Spleen (tissue), 11 donors: ENCODE measurements around the gene POMP. TPM values are rescaled to one million over a fixed set of nuclear protein-coding genes. Genes with fewer than 3 reads are reported as not detected.

Experiments
- DNase-seq: peaks from one replicate; pipeline ENCODE4 v3.0.0-alpha.2; 2020
- H3K27ac ChIP-seq, 8 donors: fragments of 200-600 bp; sonication (generic) in 7 of 8; 1 replicate in 4 of 8; 2 replicates in 4 of 8; pipeline versions ENCODE4 v1.5.0 to v1.8.0; 2016 to 2021; ENCODE audit warnings: inconsistent platforms in 4 of 8, mild to moderate bottlenecking in 4 of 8, moderate library complexity in 1 of 8
- H3K27me3 ChIP-seq, 7 donors: fragments of 200-600 bp; sonication (generic) in 6 of 7; replicated peaks in 1 of 7; 1 replicate in 4 of 7; 2 replicates in 3 of 7; pipeline versions ENCODE4 v1.5.0 to v1.8.0; 2016 to 2021; ENCODE audit warnings: inconsistent platforms in 3 of 7, mild to moderate bottlenecking in 1 of 7
- H3K36me3 ChIP-seq, 6 donors: fragments of 200-600 bp; sonication (generic) in 5 of 6; 1 replicate in 4 of 6; 2 replicates in 2 of 6; pipeline versions ENCODE4 v1.5.0 to v1.8.0; 2016 to 2021; ENCODE audit warnings: inconsistent platforms in 2 of 6
- H3K4me1 ChIP-seq, 6 donors: fragments of 200-600 bp; sonication (generic) in 5 of 6; 1 replicate in 3 of 6; 2 replicates in 3 of 6; pipeline versions ENCODE4 v1.5.0 to v1.8.0; 2016 to 2021; ENCODE audit warnings: inconsistent platforms in 3 of 6
- H3K4me3 ChIP-seq, 8 donors: fragments of 200-600 bp; sonication (generic) in 7 of 8; 1 replicate in 4 of 8; 2 replicates in 4 of 8; pipeline versions ENCODE4 v1.5.0 to v1.8.0; 2016 to 2021; ENCODE audit warnings: inconsistent platforms in 4 of 8, mild to moderate bottlenecking in 4 of 8, moderate library complexity in 2 of 8
- H3K9me3 ChIP-seq, 8 donors: fragments of 200-600 bp; sonication (generic) in 7 of 8; 1 replicate in 4 of 8; 2 replicates in 4 of 8; pipeline versions ENCODE4 v1.5.0 to v1.8.0; 2016 to 2021; ENCODE audit warnings: inconsistent platforms in 4 of 8
- POLR2A ChIP-seq, 3 donors: fragments of 450-650 bp; IDR thresholded peaks; one replicate each; pipeline ENCODE4 v1.5.1; 2017; ENCODE audit warnings: antibody characterized with exemption in 3 of 3, mild to moderate bottlenecking in 1 of 3
- POLR2AphosphoS5 ChIP-seq, 3 donors: sonication (generic); formaldehyde crosslinking; IDR thresholded peaks; one replicate each; pipeline ENCODE4 v1.5.1; 2017; ENCODE audit warnings: antibody characterized with exemption in 3 of 3
- WGBS, 5 donors: extraction: QIAGEN DNeasy Blood & Tissue Kit in 3 of 5; methylation state at CpG; one replicate each; pipeline versions ENCODE4 v1.1.5 to v1.1.7; 2013 to 2018; 5-methylcytosine and 5-hydroxymethylcytosine counted together
- intact Hi-C: fragments of 100-400 bp; cut with DNase I; formaldehyde crosslinking; loops from one replicate; pipeline ENCODE4 v1.15.0; 2023; ENCODE audit warnings: low total_unique reads
- polyA plus RNA-seq, 3 donors: library from polyadenylated mRNA; stranded (reverse); fragments of 200-250 nt; gene quantifications; one replicate each; pipeline ENCODE4 v1.2.1, GENCODE V29; 2013
- total RNA-seq, 7 donors: library from RNA; depleted of rRNA in 3 of 7; stranded (reverse); fragments of >200 nt in 3 of 7; fragmentation: NEBNext Ultra II Directional in 4 of 7; extraction: Animal tissue kit (Norgen Biotek cat#: 25700) in 4 of 7; gene quantifications; one replicate each; pipeline versions ENCODE4 v1.1.0 to v1.2.1, GENCODE V29; 2016 to 2021
- TF ChIP-seq, protein P1 (sequence below), 11 experiments: fragments of 200-600 bp in 7 of 11; fragments of 450-650 bp in 4 of 11; sonication (generic) in 4 of 11; IDR thresholded peaks in 8 of 11; conservative IDR thresholded peaks in 3 of 11; 1 replicate in 7 of 11; 2 replicates in 4 of 11; pipeline versions ENCODE4 v1.4.0 to v1.8.0; 2016 to 2021; ENCODE audit warnings: antibody characterized with exemption in 11 of 11, inconsistent platforms in 4 of 11, mild to moderate bottlenecking in 1 of 11
- donor health status: healthy with polysubstance abuse.
- donor health status: DM: no; HTN: no; CAD: no; lungs with moderate emphysema.
- donor health status: DM: no; HTN: no; CAD: no.
- donor health status: Bipolar disorder and iron deficiency.
- donor health status: healthy.
- donor health status: DM: no; HTN: no; CAD: no.
- donor health status: DM: yes; HTN: yes; CAD: no.

Gene POMP
- total and polyA plus RNA-seq, 10 donors: 28.8 to 97.5 (median 53.2) TPM

GRCh38 chr13:28615916-28616446, 42.9 kb upstream of the POMP start:
- Histone ChIP-seq H3K9me3 (no peaks in the 10 kb centered on the region), H3K4me3 (no peak overlapping the region), H3K36me3 (no peaks in the 10 kb centered on the region), H3K4me1 (peaks cover 0 to 14% (median 5%) of the 10 kb centered on the region in 6 donors), H3K27me3 (peaks cover 0 to 6% (median 0%) of the 10 kb centered on the region in 7 donors), H3K27ac (no peak overlapping the region)
- TF ChIP-seq, protein P1, sequence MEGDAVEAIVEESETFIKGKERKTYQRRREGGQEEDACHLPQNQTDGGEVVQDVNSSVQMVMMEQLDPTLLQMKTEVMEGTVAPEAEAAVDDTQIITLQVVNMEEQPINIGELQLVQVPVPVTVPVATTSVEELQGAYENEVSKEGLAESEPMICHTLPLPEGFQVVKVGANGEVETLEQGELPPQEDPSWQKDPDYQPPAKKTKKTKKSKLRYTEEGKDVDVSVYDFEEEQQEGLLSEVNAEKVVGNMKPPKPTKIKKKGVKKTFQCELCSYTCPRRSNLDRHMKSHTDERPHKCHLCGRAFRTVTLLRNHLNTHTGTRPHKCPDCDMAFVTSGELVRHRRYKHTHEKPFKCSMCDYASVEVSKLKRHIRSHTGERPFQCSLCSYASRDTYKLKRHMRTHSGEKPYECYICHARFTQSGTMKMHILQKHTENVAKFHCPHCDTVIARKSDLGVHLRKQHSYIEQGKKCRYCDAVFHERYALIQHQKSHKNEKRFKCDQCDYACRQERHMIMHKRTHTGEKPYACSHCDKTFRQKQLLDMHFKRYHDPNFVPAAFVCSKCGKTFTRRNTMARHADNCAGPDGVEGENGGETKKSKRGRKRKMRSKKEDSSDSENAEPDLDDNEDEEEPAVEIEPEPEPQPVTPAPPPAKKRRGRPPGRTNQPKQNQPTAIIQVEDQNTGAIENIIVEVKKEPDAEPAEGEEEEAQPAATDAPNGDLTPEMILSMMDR (IDR thresholded peaks at IDR 0.05 in 8 of 11, conservative IDR thresholded peaks at IDR 0.05 in 3 of 11): no peak
- no peak for TF ChIP-seq POLR2A (IDR thresholded peaks at IDR 0.05)
- TF ChIP-seq POLR2AphosphoS5 (IDR thresholded peaks at IDR 0.05): no peak
- 84 to 95% (median 91%) methylated on average over 2 of the region's 2 CpGs for WGBS, 5 donors
- DNase-seq: no peak
- intact Hi-C loops: no loop called here

- H3K4me1 ChIP-seq: peaks cover 0 to 29% (median 6%) of the 10 kb centered on the region in 6 donors
- H3K9me3 ChIP-seq: no peaks in the 10 kb centered on the region
- H3K36me3 ChIP-seq: no peaks in the 10 kb centered on the region
- WGBS, 5 donors: 61 to 75% (median 70%) methylated on average over 31 of the region's 31 CpGs
- H3K27me3 ChIP-seq: peaks cover 0 to 6% (median 0%) of the 10 kb centered on the region in 7 donors
- no peak overlapping the region for H3K27ac ChIP-seq
- intact Hi-C loops: no loop called here
- TF ChIP-seq, protein P1 (IDR thresholded peaks at IDR 0.05 in 8 of 11, conservative IDR thresholded peaks at IDR 0.05 in 3 of 11): no peak
- TF ChIP-seq POLR2AphosphoS5 (IDR thresholded peaks at IDR 0.05) (no peak), POLR2A (IDR thresholded peaks at IDR 0.05) (no peak)
- no peak for DNase-seq
- no peak overlapping the region for H3K4me3 ChIP-seq
These were observed 40.5 kb upstream of the POMP start for GRCh38 chr13:28618230-28618994.

DNA sequence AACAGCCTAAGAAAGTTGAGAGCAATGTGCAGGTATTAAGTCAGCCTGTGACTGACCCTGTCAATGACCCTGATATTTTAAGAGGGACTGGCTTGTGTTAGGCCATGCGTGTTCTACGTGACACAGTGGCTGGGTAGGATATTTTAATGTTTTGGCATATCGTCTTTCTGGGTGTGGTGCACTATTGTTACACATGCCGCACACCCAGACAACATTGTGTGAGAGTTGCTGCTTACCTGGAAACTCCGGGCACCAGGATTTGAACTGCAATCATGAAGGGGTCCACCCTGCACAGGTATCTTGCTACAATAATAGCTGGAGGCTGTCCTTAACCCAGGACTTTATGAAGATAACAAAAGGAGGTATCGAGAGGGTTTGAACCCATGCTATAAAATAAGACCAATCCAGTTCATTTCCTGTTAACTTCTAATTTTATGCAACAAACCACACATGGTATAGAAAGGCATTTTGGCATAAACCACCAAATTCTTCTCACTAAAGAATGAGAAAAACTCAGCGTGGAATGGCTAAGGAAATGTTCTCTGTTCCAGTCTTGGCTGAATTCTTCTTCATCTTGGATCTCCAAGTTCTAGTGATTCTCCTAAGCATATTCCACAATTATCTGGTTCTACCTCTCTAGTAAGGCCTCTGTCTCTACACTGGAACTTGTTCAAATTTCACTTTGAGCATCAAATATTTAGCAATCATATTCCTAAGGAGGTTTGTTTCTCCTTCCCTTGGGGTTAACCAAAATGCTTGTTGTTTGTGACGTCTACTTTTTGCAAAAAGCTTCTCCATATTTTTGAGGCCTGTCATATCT, 38.7 kb upstream of the POMP start:
- no peak for TF ChIP-seq POLR2AphosphoS5 (IDR thresholded peaks at IDR 0.05)
- no peak for TF ChIP-seq POLR2A (IDR thresholded peaks at IDR 0.05)
- H3K4me1 ChIP-seq: peaks cover 0 to 39% (median 10%) of the 10 kb centered on the region in 6 donors
- intact Hi-C loops: no loop called here
- no peaks in the 10 kb centered on the region for H3K9me3 ChIP-seq
- DNase-seq: no peak
- no peak overlapping the region for H3K27ac ChIP-seq
- WGBS, 5 donors: 74 to 85% (median 82%) methylated on average over 8 of the region's 8 CpGs
- no peak overlapping the region for H3K4me3 ChIP-seq
- H3K27me3 ChIP-seq: peaks cover 0 to 6% (median 0%) of the 10 kb centered on the region in 7 donors
- no peaks in the 10 kb centered on the region for H3K36me3 ChIP-seq

DNA sequence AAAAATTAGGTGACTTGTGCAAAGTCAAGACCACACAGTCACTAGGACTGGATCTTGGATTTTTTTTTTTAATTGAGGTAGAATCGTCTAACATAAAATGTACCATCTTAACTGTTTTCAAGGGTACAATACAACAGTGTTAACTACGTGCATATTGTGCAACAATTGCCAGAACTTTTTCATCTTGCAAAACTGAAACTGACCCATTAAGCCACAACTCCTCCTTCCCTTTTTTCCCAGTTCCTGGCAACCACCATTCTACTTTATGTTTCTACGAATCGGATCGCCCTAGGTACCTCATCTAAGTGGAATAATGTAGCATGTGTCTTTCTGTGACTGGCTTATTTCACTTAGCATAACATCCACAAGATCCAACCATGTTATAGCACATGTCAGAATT, 37.5 kb upstream of the POMP start:
- Histone ChIP-seq H3K27ac (peak overlapping the region in 4 of 8 donors; percentile 8 to 66 (median 60)), H3K36me3 (no peaks in the 10 kb centered on the region), H3K27me3 (peaks cover 0 to 6% (median 0%) of the 10 kb centered on the region in 7 donors), H3K9me3 (no peaks in the 10 kb centered on the region), H3K4me3 (no peak overlapping the region), H3K4me1 (peaks cover 0 to 39% (median 10%) of the 10 kb centered on the region in 6 donors)
- DNase-seq: no peak
- 52 to 83% (median 66%) methylated on average over 5 of the region's 5 CpGs for WGBS, 5 donors
- intact Hi-C loops: no loop called here
- no peak for TF ChIP-seq POLR2AphosphoS5 (IDR thresholded peaks at IDR 0.05)
- TF ChIP-seq, protein P1 (IDR thresholded peaks at IDR 0.05 in 8 of 11, conservative IDR thresholded peaks at IDR 0.05 in 3 of 11): no peak
- no peak for TF ChIP-seq POLR2A (IDR thresholded peaks at IDR 0.05)
